NCI-H2081 (cell line): ENCODE results near the gene PRMT1.
"Not testable (repeated sequence)": the region's sequence is repeated elsewhere in the genome, so short reads cannot be mapped to it uniquely, and the experiment has no call there.

Source experiments
- DNase-seq, 2 experiments: peaks; one replicate each; lab custom pipeline; 2025; lab: John Stamatoyannopoulos, UW

PRMT1 gene

GRCh38 chr19:49677231-49677900 lies at the start of gene PRMT1:
Gene PRMT1 (plus strand): TSS chr19:49677271. CDS start chr19:49677281, 10 bp downstream.
- DNase-seq = peak; percentile 38 to 60

GRCh38 chr19:49629659-49630058 lies 47.4 kb upstream of the PRMT1 start:
- DNase-seq = no peak

- DNase-seq = no peak
Measured at GRCh38 chr19:49631014-49631588, 46.0 kb upstream of the PRMT1 start.

GRCh38 chr19:49631610-49632192 lies 45.4 kb upstream of the PRMT1 start:
- no peak for DNase-seq

- DNase-seq = no peak
Measured at GRCh38 chr19:49632576-49632975, 44.5 kb upstream of the PRMT1 start.

- not testable (repeated sequence) for DNase-seq
Measured at GRCh38 chr19:49633273-49633672, 43.8 kb upstream of the PRMT1 start.

- no peak for DNase-seq
Measured at GRCh38 chr19:49635530-49636232, 41.4 kb upstream of the PRMT1 start.

GRCh38 chr19:49636233-49636932 lies 40.7 kb upstream of the PRMT1 start:
- no peak for DNase-seq

- no peak for DNase-seq
Measured at GRCh38 chr19:49637821-49638738, 39.0 kb upstream of the PRMT1 start.

- DNase-seq = no peak
Measured at GRCh38 chr19:49639401-49640112, 37.5 kb upstream of the PRMT1 start.

- DNase-seq = peak; percentile 99
Measured at GRCh38 chr19:49640113-49640898, 36.8 kb upstream of the PRMT1 start, which contains the start of gene RRAS. Gene RRAS (minus strand): TSS chr19:49640143. CDS start chr19:49640098, 45 bp downstream.

GRCh38 chr19:49641688-49642491 lies 35.2 kb upstream of the PRMT1 start, which contains the start of gene SCAF1:
Gene SCAF1 (plus strand): TSS chr19:49642209. CDS start chr19:49645027, 2,818 bp downstream.
- peak; percentile 99 for DNase-seq

- no peak for DNase-seq
Measured at GRCh38 chr19:49642492-49643035, 34.5 kb upstream of the PRMT1 start.

GRCh38 chr19:49643466-49643865 lies 33.6 kb upstream of the PRMT1 start:
- DNase-seq = no peak

- DNase-seq = no peak
Measured at GRCh38 chr19:49645592-49645991, 31.5 kb upstream of the PRMT1 start.

- DNase-seq = no peak
Measured at GRCh38 chr19:49645995-49646394, 31.1 kb upstream of the PRMT1 start.

- no peak for DNase-seq
Measured at GRCh38 chr19:49646586-49646985, 30.5 kb upstream of the PRMT1 start.
